Breast epithelium (tissue), 4 donors: ENCODE measurements around the gene PLXNC1. TPM values are rescaled to one million over a fixed set of nuclear protein-coding genes. Genes with fewer than 3 reads are reported as not detected.

Experiments
- DNase-seq, 2 donors: peaks; one replicate each; pipeline ENCODE4 v3.0.0-alpha.2; 2019; ENCODE audit warnings: low spot score in 2 of 2
- H3K27ac ChIP-seq, 2 donors: fragments of 200-600 bp; sonication (generic) in 1 of 2; one replicate each; pipeline ENCODE4 v1.5.1; 2016 to 2019; ENCODE audit warnings: mild to moderate bottlenecking in 1 of 2
- H3K27me3 ChIP-seq, 2 donors: fragments of 200-600 bp; sonication (generic) in 1 of 2; one replicate each; pipeline versions ENCODE4 v1.5.1 to v1.6.0; 2017 to 2019; ENCODE audit warnings: control low read depth in 1 of 2, mild to moderate bottlenecking in 1 of 2
- H3K36me3 ChIP-seq: fragments of 200-600 bp; one replicate; pipeline ENCODE4 v1.5.1; 2019
- H3K4me1 ChIP-seq, 2 donors: fragments of 200-600 bp; sonication (generic); one replicate each; pipeline ENCODE4 v1.5.1; 2016 to 2019; ENCODE audit warnings: control low read depth in 1 of 2
- H3K4me3 ChIP-seq, 3 donors: fragments of 200-600 bp; sonication (generic); 1 replicate in 2 of 3; 2 replicates in 1 of 3; pipeline ENCODE4 v1.5.1; 2016 to 2019; ENCODE audit warnings: mild to moderate bottlenecking in 3 of 3, moderate library complexity in 2 of 3
- H3K9me3 ChIP-seq, 2 donors: fragments of 200-600 bp; sonication (generic) in 1 of 2; one replicate each; pipeline ENCODE4 v1.5.1; 2016 to 2019; ENCODE audit warnings: control low read depth in 1 of 2
- POLR2A ChIP-seq: fragments of 450-650 bp; IDR thresholded peaks from one replicate; pipeline ENCODE4 v1.6.1; 2016; ENCODE audit warnings: antibody characterized with exemption, mild to moderate bottlenecking, moderate library complexity
- POLR2AphosphoS5 ChIP-seq, 3 donors: sonication (generic); formaldehyde crosslinking; IDR thresholded peaks; one replicate each; pipeline ENCODE4 v1.6.1; 2017; ENCODE audit warnings: antibody characterized with exemption in 3 of 3
- intact Hi-C: fragments of 100-400 bp; cut with DNase I; formaldehyde crosslinking; loops from one replicate; pipeline ENCODE4 v1.15.1; 2023; ENCODE audit warnings: low total_unique reads
- total RNA-seq, 3 donors: library from RNA; depleted of rRNA; stranded (reverse); fragments of >200 nt; gene quantifications; one replicate each; pipeline ENCODE4 v1.1.0, GENCODE V29; 2016
- TF ChIP-seq, protein P1 (sequence below), 3 donors: fragments of 450-650 bp; IDR thresholded peaks; one replicate each; pipeline ENCODE4 v1.5.1; 2016 to 2017; ENCODE audit warnings: antibody characterized with exemption in 3 of 3, mild to moderate bottlenecking in 3 of 3, moderate library complexity in 3 of 3

The PLXNC1 gene
- total RNA-seq, 3 donors from 2014 or later: 7.5 to 21.4 (median 8.2) TPM

DNA sequence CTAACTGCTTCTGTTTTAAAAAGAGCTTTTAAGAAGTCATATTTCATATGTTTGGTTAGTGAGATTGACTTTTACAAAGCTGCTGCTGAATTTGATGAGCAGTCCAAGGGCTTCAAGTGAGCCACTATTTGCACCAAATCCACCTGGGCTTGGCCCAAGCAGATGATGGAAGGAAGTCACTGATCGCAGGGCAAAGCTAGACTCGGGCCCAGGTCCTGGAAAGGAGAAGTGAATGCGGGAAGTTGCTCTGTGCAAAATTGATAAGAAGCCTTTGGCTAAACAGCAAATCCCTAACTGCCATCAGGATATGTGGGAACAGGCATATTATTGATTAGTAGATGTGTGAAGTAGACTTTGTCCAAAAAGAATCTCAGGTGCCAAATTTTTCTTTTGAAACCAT is 30.5 kb downstream of the PLXNC1 start:
- peaks cover 0 to 10% of the 10 kb centered on the region in 2 donors for H3K9me3 ChIP-seq
- H3K36me3 ChIP-seq: no peaks in the 10 kb centered on the region
- no peak overlapping the region for H3K4me3 ChIP-seq
- intact Hi-C loops: no loop called here
- no peak overlapping the region for H3K27ac ChIP-seq
- TF ChIP-seq, protein P1, sequence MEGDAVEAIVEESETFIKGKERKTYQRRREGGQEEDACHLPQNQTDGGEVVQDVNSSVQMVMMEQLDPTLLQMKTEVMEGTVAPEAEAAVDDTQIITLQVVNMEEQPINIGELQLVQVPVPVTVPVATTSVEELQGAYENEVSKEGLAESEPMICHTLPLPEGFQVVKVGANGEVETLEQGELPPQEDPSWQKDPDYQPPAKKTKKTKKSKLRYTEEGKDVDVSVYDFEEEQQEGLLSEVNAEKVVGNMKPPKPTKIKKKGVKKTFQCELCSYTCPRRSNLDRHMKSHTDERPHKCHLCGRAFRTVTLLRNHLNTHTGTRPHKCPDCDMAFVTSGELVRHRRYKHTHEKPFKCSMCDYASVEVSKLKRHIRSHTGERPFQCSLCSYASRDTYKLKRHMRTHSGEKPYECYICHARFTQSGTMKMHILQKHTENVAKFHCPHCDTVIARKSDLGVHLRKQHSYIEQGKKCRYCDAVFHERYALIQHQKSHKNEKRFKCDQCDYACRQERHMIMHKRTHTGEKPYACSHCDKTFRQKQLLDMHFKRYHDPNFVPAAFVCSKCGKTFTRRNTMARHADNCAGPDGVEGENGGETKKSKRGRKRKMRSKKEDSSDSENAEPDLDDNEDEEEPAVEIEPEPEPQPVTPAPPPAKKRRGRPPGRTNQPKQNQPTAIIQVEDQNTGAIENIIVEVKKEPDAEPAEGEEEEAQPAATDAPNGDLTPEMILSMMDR (IDR thresholded peaks at IDR 0.05): no peak
- TF ChIP-seq POLR2AphosphoS5 (IDR thresholded peaks at IDR 0.05): no peak
- no peak for TF ChIP-seq POLR2A
- no peaks in the 10 kb centered on the region for H3K4me1 ChIP-seq
- H3K27me3 ChIP-seq: no peaks in the 10 kb centered on the region
- no peak for DNase-seq

DNA sequence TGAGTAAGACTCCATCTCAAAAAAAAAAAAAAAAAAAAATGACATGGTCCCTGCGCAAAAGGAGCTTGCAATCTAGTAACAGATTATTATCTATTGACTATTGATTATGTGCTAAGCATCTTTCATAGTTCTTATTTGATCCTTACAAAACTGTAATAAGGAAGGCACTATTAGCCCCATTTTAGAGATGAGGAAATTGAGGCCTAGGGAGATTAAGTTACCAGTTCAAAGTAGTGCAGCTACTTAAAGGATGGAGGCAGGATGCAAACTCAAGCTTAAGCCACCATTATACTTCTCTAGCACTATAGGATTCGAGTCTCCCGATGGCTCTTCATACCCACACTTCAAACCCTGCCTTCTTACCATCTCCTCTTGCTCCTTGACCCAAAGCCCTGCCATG is 31.3 kb downstream of the PLXNC1 start:
- Histone ChIP-seq H3K27me3 (no peaks in the 10 kb centered on the region), H3K27ac (no peak overlapping the region), H3K36me3 (no peaks in the 10 kb centered on the region), H3K4me1 (no peaks in the 10 kb centered on the region), H3K4me3 (no peak overlapping the region), H3K9me3 (peaks cover 0 to 10% of the 10 kb centered on the region in 2 donors)
- TF ChIP-seq, protein P1 (IDR thresholded peaks at IDR 0.05): no peak
- TF ChIP-seq POLR2A: no peak
- no peak for TF ChIP-seq POLR2AphosphoS5 (IDR thresholded peaks at IDR 0.05)
- intact Hi-C loops: no loop called here
- DNase-seq: no peak

DNA sequence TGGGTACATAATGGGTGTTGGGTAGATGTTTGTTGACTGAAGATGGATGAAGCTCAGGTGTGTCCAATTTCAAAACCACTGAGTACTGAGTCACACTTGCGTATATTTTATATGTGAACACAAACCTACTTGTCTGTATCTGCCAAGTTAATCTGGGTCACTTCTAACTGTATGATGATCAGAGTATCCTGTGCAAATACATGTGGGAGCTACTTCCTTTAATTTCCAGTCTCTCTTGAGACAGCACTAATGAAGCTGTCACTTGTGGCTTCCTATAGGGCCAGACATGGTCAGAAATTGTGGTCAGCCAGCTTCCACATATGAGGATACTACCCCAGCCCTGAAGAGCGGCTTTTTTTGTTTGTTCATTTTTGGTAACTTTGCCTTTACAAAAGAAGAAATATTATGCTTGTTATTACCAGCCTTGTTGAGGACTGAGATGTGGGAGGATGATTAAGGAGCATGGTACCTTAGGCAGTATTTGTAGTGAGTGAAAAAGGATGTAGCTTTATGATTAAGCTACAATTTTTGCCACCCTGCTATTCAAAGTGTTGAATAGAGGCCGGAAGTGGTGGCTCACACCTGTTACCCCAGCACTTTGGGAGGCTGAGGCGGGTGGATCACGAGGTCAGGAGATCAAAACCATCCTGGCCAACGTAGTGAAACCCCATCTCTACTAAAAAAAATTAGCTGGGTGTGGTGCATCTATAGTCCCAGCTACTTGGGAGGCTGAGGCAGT is 32.4 kb downstream of the PLXNC1 start:
- peaks cover 0 to 10% of the 10 kb centered on the region in 2 donors for H3K9me3 ChIP-seq
- no peak for TF ChIP-seq POLR2A
- TF ChIP-seq, protein P1 (IDR thresholded peaks at IDR 0.05): no peak
- TF ChIP-seq POLR2AphosphoS5 (IDR thresholded peaks at IDR 0.05): no peak
- no peaks in the 10 kb centered on the region for H3K27me3 ChIP-seq
- H3K36me3 ChIP-seq: no peaks in the 10 kb centered on the region
- no peak overlapping the region for H3K27ac ChIP-seq
- no peak for DNase-seq
- intact Hi-C loops: no loop called here
- no peaks in the 10 kb centered on the region for H3K4me1 ChIP-seq
- H3K4me3 ChIP-seq: no peak overlapping the region

DNA sequence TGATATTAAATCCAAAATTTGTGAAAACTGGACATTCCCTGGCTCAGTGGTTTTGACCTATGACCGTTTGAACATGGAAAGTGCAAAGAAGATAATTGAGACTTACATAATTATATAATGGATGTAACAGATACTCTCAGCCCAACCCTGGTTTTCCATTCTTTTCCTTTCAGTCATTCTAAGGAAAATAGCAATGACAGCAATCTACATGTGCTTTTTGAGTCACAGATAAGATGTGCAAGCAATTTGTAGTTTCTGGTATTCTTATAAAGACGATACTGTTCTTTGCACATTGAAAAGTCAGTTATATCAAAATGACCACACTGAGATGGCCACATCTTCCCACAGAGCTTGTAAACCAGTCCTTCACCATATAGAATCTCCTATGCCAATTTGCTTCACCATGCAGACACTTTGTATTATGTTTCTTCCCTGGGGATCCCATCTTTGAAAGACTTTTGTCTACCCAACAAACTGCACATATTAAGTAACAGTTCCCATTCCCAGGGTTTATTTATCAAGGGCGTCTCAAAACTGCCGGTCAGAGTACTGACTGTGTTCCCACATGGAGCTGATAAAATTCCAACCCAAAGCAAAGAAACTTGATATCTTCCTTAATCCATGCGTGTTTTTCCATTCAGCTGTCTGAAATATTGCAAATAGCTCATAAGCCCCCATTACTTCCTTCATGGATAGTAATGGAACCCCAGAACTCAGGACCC is 34.8 kb downstream of the PLXNC1 start:
- no peak for DNase-seq
- Histone ChIP-seq H3K27me3 (no peaks in the 10 kb centered on the region), H3K27ac (no peak overlapping the region), H3K4me3 (no peak overlapping the region), H3K36me3 (no peaks in the 10 kb centered on the region), H3K4me1 (no peaks in the 10 kb centered on the region), H3K9me3 (peaks cover 0 to 5% of the 10 kb centered on the region in 2 donors)
- TF ChIP-seq POLR2A (no peak), POLR2AphosphoS5 (IDR thresholded peaks at IDR 0.05) (no peak)
- TF ChIP-seq, protein P1 (IDR thresholded peaks at IDR 0.05): no peak
- intact Hi-C loops: no loop called here

DNA sequence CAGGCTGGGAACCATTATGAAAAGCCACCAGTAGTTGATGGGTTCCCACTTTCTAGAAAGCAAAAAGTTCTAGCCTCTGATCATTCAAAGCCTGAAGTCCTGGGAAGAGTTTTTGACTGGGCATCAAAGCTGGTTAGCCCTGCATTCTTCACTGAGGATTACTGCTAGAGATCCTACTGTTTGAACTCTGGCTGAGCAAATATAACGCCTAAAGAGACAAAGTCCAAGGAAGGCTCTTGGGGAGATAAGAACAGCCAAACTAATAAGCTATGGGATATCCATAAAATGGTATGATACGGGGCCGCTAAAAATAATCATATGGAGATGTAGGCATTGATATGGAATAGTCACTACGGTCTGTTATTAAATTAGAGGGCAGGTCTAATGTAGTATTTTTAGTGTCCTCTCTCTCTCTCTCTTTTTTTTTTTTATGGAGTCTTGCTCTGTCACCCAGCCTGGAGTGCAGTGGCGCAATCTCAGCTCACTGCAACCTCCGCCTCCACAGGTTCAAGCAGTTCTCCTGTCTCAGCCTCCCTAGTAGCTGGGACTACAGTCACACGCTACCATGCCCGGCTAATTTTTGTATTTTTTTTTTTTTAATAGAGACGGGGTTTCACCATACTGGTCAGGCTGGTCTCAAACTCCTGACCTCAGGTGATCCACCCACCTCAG is 35.5 kb downstream of the PLXNC1 start:
- Histone ChIP-seq H3K27me3 (no peaks in the 10 kb centered on the region), H3K4me3 (no peak overlapping the region), H3K9me3 (no peaks in the 10 kb centered on the region), H3K4me1 (no peaks in the 10 kb centered on the region), H3K36me3 (no peaks in the 10 kb centered on the region), H3K27ac (no peak overlapping the region)
- intact Hi-C loops: no loop called here
- no peak for DNase-seq
- TF ChIP-seq POLR2A (no peak), POLR2AphosphoS5 (IDR thresholded peaks at IDR 0.05) (no peak)
- TF ChIP-seq, protein P1 (IDR thresholded peaks at IDR 0.05): no peak
